Measurements from ENCODE around the gene ERVK3-1. TPM values are rescaled to one million over a fixed set of nuclear protein-coding genes. Genes with fewer than 3 reads are reported as not detected.
A peak's percentile ranks its signal among the peaks of the same experiment; 100 is the strongest.

Gene ERVK3-1
- total and polyA plus RNA-seq, 2 of the 8 experiments (the other 6 are each of a cell fraction or from before 2014, with no cell fraction given): 29.9 to 31.5 TPM

DNA sequence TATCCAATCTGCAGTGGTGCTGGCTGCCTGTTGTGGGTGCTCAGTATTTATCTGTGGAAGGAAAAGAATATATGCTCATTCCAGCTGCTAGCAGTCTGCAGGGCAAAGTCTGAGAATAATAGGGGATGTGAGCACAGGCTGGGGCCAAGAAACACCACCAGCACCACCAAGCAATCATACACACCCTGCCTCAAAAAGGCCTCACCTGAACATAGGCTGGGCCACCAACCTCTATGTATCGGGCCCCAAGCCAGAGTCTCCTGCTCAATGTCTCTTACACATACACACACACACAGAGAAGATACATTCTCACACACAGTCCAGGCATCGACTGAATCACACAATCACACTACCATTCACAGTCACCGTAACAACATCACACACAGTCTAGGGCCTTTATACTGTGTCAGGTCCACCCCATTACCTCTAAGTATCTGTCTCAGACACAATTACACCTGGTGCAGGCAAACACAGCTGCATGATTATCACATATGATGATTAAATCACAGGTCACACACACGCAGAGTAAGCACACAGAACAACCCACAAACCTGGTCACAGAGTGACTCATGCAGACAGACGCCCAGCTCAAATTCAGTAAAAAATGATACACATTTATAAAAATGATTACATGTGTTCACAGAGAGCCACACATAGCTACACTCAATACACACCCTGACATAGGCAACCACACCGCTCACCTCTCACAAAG, 20.3 kb downstream of the ERVK3-1 start:
- H2BK12ac ChIP-seq (ENCODE audit: low read depth, low read length): no peak overlapping the region
- no peak overlapping the region for H3K18ac ChIP-seq (ENCODE audit: extremely low read depth, low read length)
- H2BK15ac ChIP-seq (ENCODE audit: low read length): no peak overlapping the region
- H3K79me2 ChIP-seq (ENCODE audit: control insufficient read depth in 1 of 2, insufficient read depth in 2 of 2, low read length in 2 of 2): peaks cover 0 to 15% of the 10 kb centered on the region in 2 experiments; a peak in 2 of 4 replicates
- no peak overlapping the region for H3K14ac ChIP-seq (ENCODE audit: insufficient read length)
- no peak overlapping the region for H3K23ac ChIP-seq (ENCODE audit: insufficient read length)
- no peaks in the 10 kb centered on the region for H3K4me1 ChIP-seq (replicated peaks in 1 of 4; ENCODE audit: control insufficient read depth in 3 of 4, insufficient read depth in 4 of 4, low read length in 3 of 4)
- no peak overlapping the region for H3K56ac ChIP-seq (replicated peaks; ENCODE audit: insufficient read length, low read depth, low read length)
- H3K4ac ChIP-seq (replicated peaks; ENCODE audit: insufficient read length, low read depth, low read length): no peak overlapping the region
- peak overlapping the region; percentile 57; the same call in 1 of the 2 replicates for H4K8ac ChIP-seq (ENCODE audit: extremely low read depth, insufficient read depth, low read length)
- WGBS, 2 experiments (ENCODE audit: extremely low coverage in 1 of 2, insufficient coverage in 1 of 2, insufficient read length in 1 of 2, insufficient replicate concordance in 2 of 2, low coverage in 1 of 2, low lambda C conversion rate in 2 of 2, missing lambda C conversion rate in 1 of 2): 87% methylated on average over 6 of the region's 6 CpGs; no CpG with 5 or more reads in 1 of the 2 experiments
- ChIA-PET CTCF (ENCODE audit: partially characterized antibody) (no interaction called here), POLR2A (ENCODE audit: partially characterized antibody) (interaction anchor here (0.9 to 2.1 kb wide), 18 partner anchors 8 to 228 kb away, joined by 3 to 20 read pairs (median 3); partner anchors contain the start of genes ERVK3-1, RPS5, ZNF544 and ZNF8)
- no peak overlapping the region for H2BK120ac ChIP-seq (replicated peaks; ENCODE audit: low read depth, low read length)
- H4K5ac ChIP-seq (ENCODE audit: insufficient read length, low read depth, low read length): no peak overlapping the region
- H2AK5ac ChIP-seq (ENCODE audit: low read depth, low read length): no peak overlapping the region
- H3K4me2 ChIP-seq (ENCODE audit: insufficient read depth in 1 of 2, low read depth in 2 of 2, low read length in 2 of 2): peak overlapping the region; percentile 74 to 95
- H3K23me2 ChIP-seq (ENCODE audit: low read depth, low read length): peaks cover 12% of the 10 kb centered on the region
- no peaks in the 10 kb centered on the region for H3K36me3 ChIP-seq (ENCODE audit: control insufficient read depth in 2 of 4, insufficient read depth in 4 of 4, low read length in 3 of 4)
- H4K20me1 ChIP-seq (replicated peaks in 1 of 2; ENCODE audit: control insufficient read depth in 1 of 2, insufficient read depth in 2 of 2, low read length in 2 of 2): peaks cover 0 to 7% of the 10 kb centered on the region in 2 experiments
- 0 out of 7 replicates have a peak, but pooled peaks cover 0 to 3% (median 0%) of the 10 kb centered on the region in 4 experiments for H3K27me3 ChIP-seq (replicated peaks in 1 of 4; ENCODE audit: control insufficient read depth in 3 of 4, extremely low read depth in 1 of 4, insufficient read depth in 3 of 4, low read length in 3 of 4)
- H3K9ac ChIP-seq (replicated peaks in 1 of 4; ENCODE audit: extremely low read depth in 1 of 4, low read depth in 3 of 4, low read length in 3 of 4): no peak overlapping the region
- no peak overlapping the region for H2BK5ac ChIP-seq (ENCODE audit: low read depth, low read length)
- FAIRE-seq: no peak
- H4K91ac ChIP-seq (replicated peaks; ENCODE audit: insufficient read length, low read length): no peak overlapping the region
- H3K4me3 ChIP-seq (ENCODE audit: extremely low read depth in 1 of 4, insufficient read depth in 2 of 4, low read depth in 3 of 4, low read length in 4 of 4): peak overlapping the region; percentile 72 to 98 (median 88); a peak in 6 of 8 replicates
- H2AFZ ChIP-seq (ENCODE audit: low read length): no peak overlapping the region
- no peak overlapping the region for H2BK20ac ChIP-seq (ENCODE audit: low read length)
- peaks cover 11% of the 10 kb centered on the region for H3K79me1 ChIP-seq (ENCODE audit: low read depth, low read length)
- no peak overlapping the region for H3K27ac ChIP-seq (ENCODE audit: low read depth, low read length)
- no peak for DNase-seq (ENCODE audit: low read depth in 1 of 2, low spot score in 2 of 2)
- H3K9me3 ChIP-seq (ENCODE audit: insufficient read depth in 2 of 2, low read depth in 1 of 2, low read length in 1 of 2): no peaks in the 10 kb centered on the region
- TF ChIP-seq YY1 (IDR thresholded peaks at IDR 0.05; ENCODE audit: low read depth, low read length) (no peak), BACH1 (IDR thresholded peaks at IDR 0.05; ENCODE audit: low read length) (no peak), RFX5 (IDR thresholded peaks at IDR 0.05; ENCODE audit: borderline replicate concordance, low read depth, low read length) (no peak), SRF (IDR thresholded peaks at IDR 0.05; ENCODE audit: low read depth, low read length) (no peak), JUND (IDR thresholded peaks at IDR 0.05; ENCODE audit: low read length) (no peak), SP2 (IDR thresholded peaks at IDR 0.05; ENCODE audit: low read length) (no peak), EP300 (IDR thresholded peaks at IDR 0.05; ENCODE audit: borderline replicate concordance in 1 of 2, low read depth in 2 of 2, low read length in 2 of 2) (no peak), CBX5 (IDR thresholded peaks at IDR 0.05; ENCODE audit: low read depth, low read length) (no peak)
- TF ChIP-seq, protein P1, sequence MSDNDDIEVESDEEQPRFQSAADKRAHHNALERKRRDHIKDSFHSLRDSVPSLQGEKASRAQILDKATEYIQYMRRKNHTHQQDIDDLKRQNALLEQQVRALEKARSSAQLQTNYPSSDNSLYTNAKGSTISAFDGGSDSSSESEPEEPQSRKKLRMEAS (IDR thresholded peaks at IDR 0.05): no peak
- TF ChIP-seq, protein P2, sequence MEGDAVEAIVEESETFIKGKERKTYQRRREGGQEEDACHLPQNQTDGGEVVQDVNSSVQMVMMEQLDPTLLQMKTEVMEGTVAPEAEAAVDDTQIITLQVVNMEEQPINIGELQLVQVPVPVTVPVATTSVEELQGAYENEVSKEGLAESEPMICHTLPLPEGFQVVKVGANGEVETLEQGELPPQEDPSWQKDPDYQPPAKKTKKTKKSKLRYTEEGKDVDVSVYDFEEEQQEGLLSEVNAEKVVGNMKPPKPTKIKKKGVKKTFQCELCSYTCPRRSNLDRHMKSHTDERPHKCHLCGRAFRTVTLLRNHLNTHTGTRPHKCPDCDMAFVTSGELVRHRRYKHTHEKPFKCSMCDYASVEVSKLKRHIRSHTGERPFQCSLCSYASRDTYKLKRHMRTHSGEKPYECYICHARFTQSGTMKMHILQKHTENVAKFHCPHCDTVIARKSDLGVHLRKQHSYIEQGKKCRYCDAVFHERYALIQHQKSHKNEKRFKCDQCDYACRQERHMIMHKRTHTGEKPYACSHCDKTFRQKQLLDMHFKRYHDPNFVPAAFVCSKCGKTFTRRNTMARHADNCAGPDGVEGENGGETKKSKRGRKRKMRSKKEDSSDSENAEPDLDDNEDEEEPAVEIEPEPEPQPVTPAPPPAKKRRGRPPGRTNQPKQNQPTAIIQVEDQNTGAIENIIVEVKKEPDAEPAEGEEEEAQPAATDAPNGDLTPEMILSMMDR (IDR thresholded peaks at IDR 0.05; ENCODE audit: control extremely low read depth in 1 of 3, insufficient read depth in 1 of 3, low read depth in 1 of 3, low read length in 3 of 3): no peak
